Measurements from ENCODE around the gene LPCAT3. TPM values are rescaled to one million over a fixed set of nuclear protein-coding genes. Genes with fewer than 3 reads are reported as not detected.
A peak's percentile ranks its signal among the peaks of the same experiment; 100 is the strongest.

Gene LPCAT3
- total RNA-seq, 1 experiment from 2014 or later, result 45.8 TPM

GRCh38 chr12:6963791-6964413 lies 54.4 kb downstream of the LPCAT3 start:
- no peak overlapping the region for H2AFZ ChIP-seq (ENCODE audit: low read depth, low read length, poor library complexity, severe bottlenecking)
- TF ChIP-seq ELF1 (IDR thresholded peaks at IDR 0.05; ENCODE audit: borderline replicate concordance, low read depth), result no peak
- no peak for TF ChIP-seq ZBTB33 (IDR thresholded peaks at IDR 0.05; ENCODE audit: extremely low read depth, insufficient replicate concordance, low read length)
- TF ChIP-seq SP1 (IDR thresholded peaks at IDR 0.05; ENCODE audit: low read depth), result no peak
- no peak for TF ChIP-seq REST (IDR thresholded peaks at IDR 0.05; ENCODE audit: low read depth)
- peak; percentile 71 for TF ChIP-seq YY1 (IDR thresholded peaks at IDR 0.05; ENCODE audit: extremely low read depth, insufficient replicate concordance, low read depth, low read length)
- TF ChIP-seq TCF7L2 (IDR thresholded peaks at IDR 0.05; ENCODE audit: borderline replicate concordance, extremely low read depth, insufficient read depth, insufficient read length), result no peak
- peak overlapping the region; percentile 87 for H3K4me2 ChIP-seq (ENCODE audit: low read length)
- ATAC-seq (no peak), DNase-seq (ENCODE audit: low read depth, low spot score) (no peak)
- no peaks in the 10 kb centered on the region for H3K9me2 ChIP-seq (ENCODE audit: insufficient read depth)
- H3K4me1 ChIP-seq (ENCODE audit: control insufficient read depth in 1 of 2, insufficient read depth in 2 of 2, low read length in 2 of 2), result peaks cover 36 to 74% of the 10 kb centered on the region in 2 experiments
- H3K79me2 ChIP-seq (ENCODE audit: insufficient read depth, low read length), result peaks cover 57% of the 10 kb centered on the region
- ChIA-PET CTCF (interaction anchor here (1.0 to 6.0 kb wide), 6 partner anchors 14 to 95 kb away, joined by 3 to 101 read pairs (median 8); partner anchors contain the start of genes C12orf57, RNU7-1 and SPSB2), RAD21 (ENCODE audit: low non-redundant PET in 1 of 2, low total read pairs in 2 of 2, uncharacterized antibody in 2 of 2, unreplicated experiment in 2 of 2) (interaction anchor here in 1 of 2 experiments (4.0 kb wide), 1 partner anchor 18 kb away, joined by 22 read pairs; no protein-coding TSS in a partner anchor), POLR2A (interaction anchor here (1.1 to 9.9 kb wide), 8 partner anchors 17 to 240 kb away, joined by 3 to 269 read pairs (median 10); partner anchors contain the start of genes C12orf57, C1RL, COPS7A and LPCAT3)
- H4K20me1 ChIP-seq (ENCODE audit: insufficient read depth), result peaks cover 8% of the 10 kb centered on the region; the same call in 1 of the 2 replicates
- peak overlapping the region; percentile 100 for H3K9ac ChIP-seq (ENCODE audit: low read length)
- no TSS peak for BruUV-seq (replicated peaks)
- peak overlapping the region; percentile 97 for H3K27ac ChIP-seq (ENCODE audit: low read depth, low read length)
- H3K36me3 ChIP-seq (ENCODE audit: control insufficient read depth in 1 of 2, insufficient read depth in 2 of 2, low read length in 2 of 2), result peaks cover 17 to 34% of the 10 kb centered on the region in 2 experiments; a peak in 2 of 4 replicates
- intact Hi-C loops (cut with micrococcal nuclease), result loop anchor here (2.0 to 5.0 kb wide), 2 partner anchors 39 to 212 kb away; partner anchors contain the start of gene MLF2
- no peaks in the 10 kb centered on the region for H3K27me3 ChIP-seq (ENCODE audit: insufficient read depth, low read length)
- H3K4me3 ChIP-seq (replicated peaks in 1 of 2; ENCODE audit: low read depth in 1 of 2, low read length in 2 of 2), result peak overlapping the region; percentile 96 to 99
- H3K9me3 ChIP-seq (ENCODE audit: control insufficient read depth in 1 of 2, insufficient read depth in 1 of 2, low read depth in 1 of 2, low read length in 2 of 2), result no peaks in the 10 kb centered on the region

All from HCT116 (cell line).